H1 (cell line): Measurements from ENCODE around the gene HS6ST2. TPM values are rescaled to one million over a fixed set of nuclear protein-coding genes. Genes with fewer than 3 reads are reported as not detected.

Experiments used
- CTCF ChIA-PET: fragments of 300-600 bp; sonication (Branson Sonifier 250); formaldehyde crosslinking; loops from one replicate; lab custom pipeline; 2021; ENCODE audit not compliant: partially characterized antibody; lab: Charles Lee
- POLR2A ChIA-PET: fragments of 300-600 bp; sonication (Branson Sonifier 250); formaldehyde crosslinking; loops from one replicate; lab custom pipeline; 2021; ENCODE audit warnings: inconsistent platforms; ENCODE audit not compliant: partially characterized antibody; lab: Charles Lee
- DNase-seq, 2 experiments: peaks; one replicate each; pipeline versions ENCODE4 v3.0.0 to v3.0.0-alpha.2; 2010 to 2022; ENCODE audit warnings: low spot score in 2 of 2, low read depth in 1 of 2, mixed read lengths in 1 of 2
- FAIRE-seq: peaks from 2 replicates; lab custom pipeline; 2011; peaks lifted over from hg19 to GRCh38; lab: Jason Lieb, UNC
- H2AFZ ChIP-seq: 2 replicates; pipeline ENCODE4 v1.8.1; 2012; ENCODE audit warnings: low read length, inconsistent platforms
- H2AK5ac ChIP-seq: 2 replicates; pipeline ENCODE4 v1.6.1; 2013; ENCODE audit warnings: low read depth, low read length
- H2BK120ac ChIP-seq: replicated peaks from 2 replicates; pipeline ENCODE3; 2013; ENCODE audit warnings: low read depth, low read length, inconsistent platforms
- H2BK12ac ChIP-seq: 2 replicates; pipeline ENCODE4 v1.6.1; 2013; ENCODE audit warnings: low read depth, low read length
- H2BK15ac ChIP-seq: 2 replicates; pipeline ENCODE4 v1.6.1; 2013; ENCODE audit warnings: low read length
- H2BK20ac ChIP-seq: 2 replicates; pipeline ENCODE4 v1.6.1; 2013; ENCODE audit warnings: low read length
- H2BK5ac ChIP-seq: 2 replicates; pipeline ENCODE4 v1.6.1; 2013; ENCODE audit warnings: low read depth, low read length
- H3K14ac ChIP-seq: 2 replicates; pipeline ENCODE4 v1.6.1; 2013; ENCODE audit warnings: inconsistent platforms; ENCODE audit not compliant: insufficient read length
- H3K18ac ChIP-seq: 2 replicates; pipeline ENCODE4 v1.6.1; 2013; ENCODE audit warnings: low read length; ENCODE audit errors: extremely low read depth
- H3K23ac ChIP-seq: 2 replicates; pipeline ENCODE4 v1.6.1; 2013; ENCODE audit warnings: inconsistent platforms; ENCODE audit not compliant: insufficient read length
- H3K23me2 ChIP-seq: 2 replicates; pipeline ENCODE4 v1.6.1; 2013; ENCODE audit warnings: low read depth, low read length
- H3K27ac ChIP-seq: 2 replicates; pipeline ENCODE4 v1.6.1; 2011; ENCODE audit warnings: low read depth, low read length, inconsistent platforms
- H3K27me3 ChIP-seq, 4 experiments: replicated peaks in 1 of 4; 1 replicate in 1 of 4; 2 replicates in 3 of 4; pipeline versions ENCODE4 v1.6.1 to v1.8.1; 2011 to 2013; ENCODE audit warnings: low read length in 3 of 4, mild to moderate bottlenecking in 3 of 4, inconsistent platforms in 2 of 4, mixed read lengths in 2 of 4, moderate library complexity in 1 of 4; ENCODE audit not compliant: control insufficient read depth in 3 of 4, insufficient read depth in 3 of 4; ENCODE audit errors: extremely low read depth in 1 of 4
- H3K36me3 ChIP-seq, 4 experiments: 2 replicates each; pipeline versions ENCODE4 v1.6.1 to v1.8.1; 2011 to 2013; ENCODE audit warnings: mild to moderate bottlenecking in 4 of 4, low read length in 3 of 4, moderate library complexity in 2 of 4, control low read depth in 1 of 4, inconsistent platforms in 1 of 4; ENCODE audit not compliant: insufficient read depth in 4 of 4, control insufficient read depth in 2 of 4
- H3K4ac ChIP-seq: replicated peaks from 2 replicates; pipeline ENCODE3; 2013; ENCODE audit warnings: low read length, low read depth, mixed read lengths, inconsistent platforms; ENCODE audit not compliant: insufficient read length
- H3K4me1 ChIP-seq, 4 experiments: replicated peaks in 1 of 4; 1 replicate in 1 of 4; 2 replicates in 3 of 4; pipeline versions ENCODE4 v1.6.1 to v1.8.1; 2011 to 2013; ENCODE audit warnings: low read length in 3 of 4, inconsistent platforms in 2 of 4, mixed read lengths in 1 of 4; ENCODE audit not compliant: insufficient read depth in 4 of 4, control insufficient read depth in 3 of 4
- H3K4me2 ChIP-seq, 2 experiments: 2 replicates each; pipeline versions ENCODE4 v1.6.1 to v1.8.1; 2011 to 2013; ENCODE audit warnings: low read depth in 2 of 2, low read length in 2 of 2, control low read depth in 1 of 2, inconsistent platforms in 1 of 2, mild to moderate bottlenecking in 1 of 2; ENCODE audit not compliant: insufficient read depth in 1 of 2
- H3K4me3 ChIP-seq, 4 experiments: fragments of 200-600, 300-600 bp in 1 of 4; sonication (generic), shearing (Covaris generic), sonication (Bioruptor Twin) in 1 of 4; 2 replicates each; pipeline versions ENCODE4 v1.5.1 to v1.8.1; 2011 to 2016; ENCODE audit warnings: low read length in 4 of 4, low read depth in 3 of 4, control low read depth in 2 of 4, inconsistent platforms in 2 of 4, mild to moderate bottlenecking in 2 of 4, mixed read lengths in 1 of 4, moderate library complexity in 1 of 4; ENCODE audit not compliant: insufficient read depth in 2 of 4; ENCODE audit errors: extremely low read depth in 1 of 4
- H3K56ac ChIP-seq: replicated peaks from 2 replicates; pipeline ENCODE3; 2013; ENCODE audit warnings: low read depth, mild to moderate bottlenecking, mixed read lengths, low read length, inconsistent platforms; ENCODE audit not compliant: insufficient read length
- H3K79me1 ChIP-seq: 2 replicates; pipeline ENCODE4 v1.6.1; 2013; ENCODE audit warnings: low read depth, low read length, control low read depth
- H3K79me2 ChIP-seq, 2 experiments: 2 replicates each; pipeline versions ENCODE4 v1.6.1 to v1.8.1; 2012 to 2013; ENCODE audit warnings: low read length in 2 of 2, mild to moderate bottlenecking in 2 of 2, inconsistent platforms in 1 of 2; ENCODE audit not compliant: insufficient read depth in 2 of 2, control insufficient read depth in 1 of 2
- H3K9ac ChIP-seq, 4 experiments: replicated peaks in 1 of 4; 1 replicate in 1 of 4; 2 replicates in 3 of 4; pipeline versions ENCODE4 v1.6.1 to v1.8.1; 2011 to 2013; ENCODE audit warnings: low read depth in 3 of 4, low read length in 3 of 4, control low read depth in 2 of 4, mild to moderate bottlenecking in 2 of 4, moderate library complexity in 2 of 4, inconsistent platforms in 1 of 4; ENCODE audit errors: extremely low read depth in 1 of 4
- H3K9me3 ChIP-seq, 2 experiments: 2 replicates each; pipeline versions ENCODE4 v1.6.1 to v1.8.1; 2012 to 2013; ENCODE audit warnings: mild to moderate bottlenecking in 2 of 2, moderate library complexity in 2 of 2, control low read depth in 1 of 2, inconsistent platforms in 1 of 2, low read depth in 1 of 2, low read length in 1 of 2, mixed read lengths in 1 of 2; ENCODE audit not compliant: insufficient read depth in 2 of 2
- H4K20me1 ChIP-seq, 2 experiments: replicated peaks in 1 of 2; 2 replicates each; pipeline versions ENCODE3 to v1.8.1; 2011 to 2013; ENCODE audit warnings: inconsistent platforms in 2 of 2, low read length in 2 of 2, mild to moderate bottlenecking in 1 of 2; ENCODE audit not compliant: insufficient read depth in 2 of 2, control insufficient read depth in 1 of 2
- H4K5ac ChIP-seq: 2 replicates; pipeline ENCODE4 v1.6.1; 2013; ENCODE audit warnings: low read length, low read depth, mixed read lengths, inconsistent platforms; ENCODE audit not compliant: insufficient read length
- H4K8ac ChIP-seq: 2 replicates; pipeline ENCODE4 v1.8.0; 2013; ENCODE audit warnings: mild to moderate bottlenecking, moderate library complexity, low read length, inconsistent platforms; ENCODE audit not compliant: insufficient read depth; ENCODE audit errors: extremely low read depth
- H4K91ac ChIP-seq: replicated peaks from 2 replicates; pipeline ENCODE3; 2013; ENCODE audit warnings: low read length, mixed read lengths, inconsistent platforms; ENCODE audit not compliant: insufficient read length
- CEBPB ChIP-seq: IDR thresholded peaks from 2 replicates; pipeline ENCODE4 v1.6.1; 2012; ENCODE audit warnings: low read depth, low read length
- EGR1 ChIP-seq: IDR thresholded peaks from 2 replicates; pipeline ENCODE4 v1.6.1; 2011; ENCODE audit warnings: low read depth, low read length, borderline replicate concordance
- NRF1 ChIP-seq: IDR thresholded peaks from 2 replicates; pipeline ENCODE4 v1.6.1; 2011; ENCODE audit warnings: mild to moderate bottlenecking, low read depth, low read length, improper control_type of control experiment
- POLR2AphosphoS5 ChIP-seq: IDR thresholded peaks from 2 replicates; pipeline ENCODE4 v1.6.1; 2011; ENCODE audit warnings: low read depth, low read length
- SIX5 ChIP-seq: IDR thresholded peaks from 2 replicates; pipeline ENCODE4 v1.6.1; 2011; ENCODE audit warnings: mild to moderate bottlenecking, low read depth, low read length
- USF2 ChIP-seq: IDR thresholded peaks from 2 replicates; pipeline ENCODE4 v1.6.1; 2011; ENCODE audit warnings: low read length, improper control_type of control experiment
- WGBS, 2 experiments: shearing (Covaris generic) in 1 of 2; methylation state at CpG; one replicate each; pipeline versions ENCODE4 v1.1.6 to v1.1.7; 2013 to 2015; ENCODE audit warnings: low lambda C conversion rate in 2 of 2, mixed read lengths in 2 of 2, inconsistent platforms in 1 of 2, low coverage in 1 of 2, missing lambda C conversion rate in 1 of 2; ENCODE audit not compliant: insufficient replicate concordance in 2 of 2, insufficient coverage in 1 of 2, insufficient read length in 1 of 2; ENCODE audit errors: extremely low coverage in 1 of 2, missing lambda C conversion rate in 1 of 2; 5-methylcytosine and 5-hydroxymethylcytosine counted together
- polyA plus RNA-seq, 7 experiments: library from polyadenylated mRNA; depleted of rRNA in 3 of 7; stranded (reverse) in 5 of 7; unstranded in 2 of 7; fragments of >200 nt in 5 of 7; fragments of 200-250 nt in 2 of 7; gene quantifications; 1 replicate in 5 of 7; 2 replicates in 1 of 7; 4 replicates in 1 of 7; pipeline versions ENCODE4 v1.2.1 to v1.2.3, GENCODE V29; 2011 to 2013; ENCODE audit warnings: missing spikeins in 2 of 7, mixed read lengths in 2 of 7
- total RNA-seq: library from RNA; stranded (reverse); fragmentation: NEBNext Ultra II Directional; extraction: Animal tissue kit (Norgen Biotek cat#: 25700); gene quantifications from 2 replicates; pipeline ENCODE4 v1.2.1, GENCODE V29; 2021

Gene HS6ST2
- total and polyA plus RNA-seq, 2 of the 8 experiments (the other 6 are each of a cell fraction or from before 2014, with no cell fraction given) = 3.9 TPM

DNA sequence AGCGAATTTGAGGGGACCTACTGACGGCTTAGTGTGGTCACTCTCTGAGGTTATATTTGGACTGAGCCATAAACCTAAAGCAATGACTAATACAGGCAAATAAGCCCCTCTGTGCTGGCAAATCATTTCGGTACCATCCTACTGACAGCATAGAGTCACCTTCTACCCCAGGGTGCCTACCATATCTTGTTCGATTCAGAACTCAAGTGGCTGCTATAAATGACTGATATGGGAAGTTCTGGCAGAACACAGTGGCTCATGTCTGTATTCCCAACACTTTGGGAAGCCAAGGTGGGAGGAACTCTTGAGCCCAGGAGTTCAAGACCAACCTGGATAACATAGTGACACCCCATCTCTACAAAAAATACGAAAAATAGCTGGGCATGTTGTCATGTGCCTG lies 243.5 kb downstream of the HS6ST2 start:
- no peaks in the 10 kb centered on the region for H3K27me3 ChIP-seq
- H3K79me2 ChIP-seq = no peaks in the 10 kb centered on the region
- FAIRE-seq (no peak), DNase-seq (no peak)
- H2AFZ ChIP-seq = no peak overlapping the region
- H3K23me2 ChIP-seq = no peaks in the 10 kb centered on the region
- no peak overlapping the region for H2BK15ac ChIP-seq
- no peak overlapping the region for H3K4me2 ChIP-seq
- no peaks in the 10 kb centered on the region for H3K9me3 ChIP-seq
- H3K79me1 ChIP-seq = no peaks in the 10 kb centered on the region
- no peak overlapping the region for H2BK12ac ChIP-seq
- no peak overlapping the region for H4K5ac ChIP-seq
- no peak for TF ChIP-seq SIX5
- no peak for TF ChIP-seq CEBPB
- no peak for TF ChIP-seq USF2
- no peak for TF ChIP-seq EGR1
- no peak for TF ChIP-seq POLR2AphosphoS5
- TF ChIP-seq NRF1 = no peak
- H3K18ac ChIP-seq = no peak overlapping the region
- H2BK5ac ChIP-seq = no peak overlapping the region
- no peak overlapping the region for H3K4ac ChIP-seq
- no peak overlapping the region for H3K4me3 ChIP-seq
- H4K20me1 ChIP-seq = no peaks in the 10 kb centered on the region
- CTCF ChIA-PET = interaction anchor here (0.8 to 1.4 kb wide), 6 partner anchors 13 to 147 kb away, joined by 3 to 7 read pairs (median 4); no protein-coding TSS in a partner anchor
- H3K9ac ChIP-seq = 0 out of 7 replicates have a peak overlapping the region, but pooled peaks of 1 of the 4 experiments have one; percentile 11
- no peaks in the 10 kb centered on the region for H3K4me1 ChIP-seq
- H2BK120ac ChIP-seq = no peak overlapping the region
- H4K8ac ChIP-seq = no peak overlapping the region
- H4K91ac ChIP-seq = no peak overlapping the region
- WGBS, 2 experiments = 88% methylated on average over 4 of the region's 5 CpGs; no CpG with 5 or more reads in 1 of the 2 experiments
- H3K56ac ChIP-seq = no peak overlapping the region
- no peak overlapping the region for H3K14ac ChIP-seq
- no peak overlapping the region for H2AK5ac ChIP-seq
- no peak overlapping the region for H3K27ac ChIP-seq
- H3K23ac ChIP-seq = no peak overlapping the region
- POLR2A ChIA-PET = no interaction called here
- no peaks in the 10 kb centered on the region for H3K36me3 ChIP-seq
- H2BK20ac ChIP-seq = no peak overlapping the region
